ENCODE data around the gene RAB8B. TPM values are rescaled to one million over a fixed set of nuclear protein-coding genes. Genes with fewer than 3 reads are reported as not detected.

Gene RAB8B
- total and polyA plus RNA-seq, 10 of the 15 experiments (the other 5 are each of a cell fraction or from before 2014, with no cell fraction given) = 17.8 to 104 (median 65.1) TPM

GRCh38 chr15:63221346-63221745 lies 31.9 kb downstream of the RAB8B start:
- Histone ChIP-seq H3K36me3 (ENCODE audit: control insufficient read depth in 2 of 2, insufficient read depth in 2 of 2, low read length in 1 of 2) (peaks cover 0 to 10% of the 10 kb centered on the region in 2 experiments; a peak in 1 of 4 replicates), H3K4me1 (ENCODE audit: control insufficient read depth, insufficient read depth, low read length) (peaks cover 6% of the 10 kb centered on the region; the same call in 1 of the 2 replicates), H3K9me3 (replicated peaks; ENCODE audit: control insufficient read depth, insufficient read depth, low read length) (no peaks in the 10 kb centered on the region), H2AFZ (ENCODE audit: control insufficient read depth, low read depth, low read length) (no peak overlapping the region), H3K4me2 (ENCODE audit: control insufficient read depth, insufficient read depth) (no peak overlapping the region), H3K27me3 (replicated peaks in 1 of 2; ENCODE audit: control insufficient read depth in 2 of 2, insufficient read depth in 2 of 2, low read length in 1 of 2) (no peaks in the 10 kb centered on the region), H3K79me2 (ENCODE audit: control insufficient read depth, insufficient read depth, low read length) (peaks cover 39% of the 10 kb centered on the region), H3K27ac (ENCODE audit: control insufficient read depth, insufficient read depth) (no peak overlapping the region), H4K20me1 (ENCODE audit: control insufficient read depth, insufficient read depth) (no peaks in the 10 kb centered on the region), H3K9ac (ENCODE audit: control insufficient read depth, insufficient read depth, low read length) (no peak overlapping the region), H3K4me3 (no peak overlapping the region)
- 100% methylated on average over 3 of the region's 3 CpGs for WGBS (ENCODE audit: insufficient coverage, insufficient replicate concordance, low lambda C conversion rate, missing lambda C conversion rate)
- intact Hi-C loops (cut with micrococcal nuclease; ENCODE audit: unreplicated experiment) (no loop called here), in situ Hi-C loops (cut with MboI) (no loop called here)
- SMC1A ChIA-PET (ENCODE audit: uncharacterized antibody, unreplicated experiment) = interaction anchor here (0.6 to 1.8 kb wide), 8 partner anchors 9 to 176 kb away, joined by 3 to 11 read pairs (median 4); no protein-coding TSS in a partner anchor
- BruUV-seq (replicated peaks) = no TSS peak
- DNase-seq (ENCODE audit: low read depth, low spot score) (no peak), FAIRE-seq (no peak), ATAC-seq (peak; percentile 21; the same call in 1 of the 3 replicates)
- POLR2A ChIA-PET = interaction anchor here (0.6 to 2.4 kb wide), 5 partner anchors 8 to 24 kb away, joined by 3 to 10 read pairs (median 4); no protein-coding TSS in a partner anchor
- RAD21 ChIA-PET (ENCODE audit: unreplicated experiment) = interaction anchor here (0.6 kb wide), 1 partner anchor 9 kb away, joined by 3 read pairs; no protein-coding TSS in a partner anchor
- CTCF ChIA-PET = interaction anchor here (0.5 to 1.4 kb wide), 6 partner anchors 9 to 174 kb away, joined by 3 to 6 read pairs (median 3); no protein-coding TSS in a partner anchor
- TF ChIP-seq EZH2 (IDR thresholded peaks at IDR 0.05; ENCODE audit: borderline replicate concordance, control insufficient read depth, low read depth, low read length) = no peak
- TF ChIP-seq POLR2A (IDR thresholded peaks at IDR 0.05; ENCODE audit: low read depth, low read length) = no peak
- TF ChIP-seq CBX5 (IDR thresholded peaks at IDR 0.05; ENCODE audit: low read depth) = no peak
- TF ChIP-seq NRF1 (conservative IDR thresholded peaks at IDR 0.05; ENCODE audit: low read depth, low read length) = no peak
- no peak for TF ChIP-seq MEF2A (IDR thresholded peaks at IDR 0.05; ENCODE audit: insufficient read depth, low read depth, low read length)
- TF ChIP-seq ATF7 (IDR thresholded peaks at IDR 0.05; ENCODE audit: low read depth) = no peak
- TF ChIP-seq, protein P1, sequence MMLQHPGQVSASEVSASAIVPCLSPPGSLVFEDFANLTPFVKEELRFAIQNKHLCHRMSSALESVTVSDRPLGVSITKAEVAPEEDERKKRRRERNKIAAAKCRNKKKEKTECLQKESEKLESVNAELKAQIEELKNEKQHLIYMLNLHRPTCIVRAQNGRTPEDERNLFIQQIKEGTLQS (IDR thresholded peaks at IDR 0.05; ENCODE audit: borderline replicate concordance, extremely low read depth, low read depth, low read length) = no peak
- no peak for TF ChIP-seq STAT3 (IDR thresholded peaks at IDR 0.05; ENCODE audit: low read depth, low read length)
- TF ChIP-seq SMAD5 (IDR thresholded peaks at IDR 0.05; ENCODE audit: low read depth) = no peak
- TF ChIP-seq IKZF2 (IDR thresholded peaks at IDR 0.05) = no peak
- no peak for TF ChIP-seq SMARCA5 (IDR thresholded peaks at IDR 0.05)
- TF ChIP-seq MEF2B (IDR thresholded peaks at IDR 0.05; ENCODE audit: partially characterized antibody, poor library complexity, severe bottlenecking) = no peak
- TF ChIP-seq EGR1 (IDR thresholded peaks at IDR 0.05; ENCODE audit: borderline replicate concordance in 1 of 2, low read depth in 2 of 2, low read length in 2 of 2) = no peak
- no peak for TF ChIP-seq PKNOX1 (IDR thresholded peaks at IDR 0.05)

All from GM12878 (cell line).